GM12892 (cell line): ENCODE data around the gene SLC38A4.

ENCODE experiments used
- POLR2A ChIP-seq: IDR thresholded peaks from 2 replicates; pipeline ENCODE4 v1.6.1; 2011; ENCODE audit warnings: low read depth, low read length, control low read depth
- POLR2AphosphoS5 ChIP-seq: IDR thresholded peaks from 2 replicates; pipeline ENCODE4 v1.6.1; 2011; ENCODE audit warnings: low read depth, low read length, control low read depth

DNA sequence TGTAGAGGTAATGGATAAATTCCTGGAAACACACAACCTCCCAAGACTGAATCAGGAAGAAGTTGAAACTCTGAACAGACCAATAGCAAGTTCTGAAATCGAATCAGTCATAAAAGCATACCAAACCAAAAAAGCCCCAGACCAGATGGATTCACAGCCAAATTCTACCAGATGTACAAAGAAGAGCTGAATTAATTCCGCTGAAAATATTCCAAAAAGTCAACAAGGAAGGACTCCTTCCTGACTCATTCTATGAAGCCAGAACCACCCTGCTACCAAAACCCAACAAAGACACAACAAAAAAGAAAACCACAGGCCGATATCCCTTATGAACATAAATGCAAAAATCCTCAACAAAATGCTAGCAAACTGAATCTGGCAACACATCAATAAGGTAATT lies 81.5 kb downstream of the SLC38A4 start:
- TF ChIP-seq POLR2A (no peak), POLR2AphosphoS5 (no peak)
